Fibroblast of villous mesenchyme (primary cell): Measurements from ENCODE around the gene SPATA13. TPM values are rescaled to one million over a fixed set of nuclear protein-coding genes. Genes with fewer than 3 reads are reported as not detected.

Experiments used
- DNase-seq: peaks from one replicate; pipeline ENCODE4 v3.0.0-alpha.2; 2010; ENCODE audit warnings: low read depth
- H3K4me3 ChIP-seq: 2 replicates; pipeline ENCODE4 v1.5.1; 2011; ENCODE audit warnings: low read depth, mild to moderate bottlenecking, low read length
- total RNA-seq: library from RNA; depleted of rRNA; stranded (reverse); fragments of >200 nt; gene quantifications from 2 replicates; pipeline ENCODE4 v1.2.3, GENCODE V29; 2012
- TF ChIP-seq, protein P1 (sequence below): IDR thresholded peaks from 2 replicates; pipeline ENCODE4 v1.5.1; 2012; ENCODE audit warnings: low read depth, mild to moderate bottlenecking, low read length; ENCODE audit not compliant: insufficient read depth

The SPATA13 gene
- total RNA-seq, 1 donor, result 19.9 TPM

DNA sequence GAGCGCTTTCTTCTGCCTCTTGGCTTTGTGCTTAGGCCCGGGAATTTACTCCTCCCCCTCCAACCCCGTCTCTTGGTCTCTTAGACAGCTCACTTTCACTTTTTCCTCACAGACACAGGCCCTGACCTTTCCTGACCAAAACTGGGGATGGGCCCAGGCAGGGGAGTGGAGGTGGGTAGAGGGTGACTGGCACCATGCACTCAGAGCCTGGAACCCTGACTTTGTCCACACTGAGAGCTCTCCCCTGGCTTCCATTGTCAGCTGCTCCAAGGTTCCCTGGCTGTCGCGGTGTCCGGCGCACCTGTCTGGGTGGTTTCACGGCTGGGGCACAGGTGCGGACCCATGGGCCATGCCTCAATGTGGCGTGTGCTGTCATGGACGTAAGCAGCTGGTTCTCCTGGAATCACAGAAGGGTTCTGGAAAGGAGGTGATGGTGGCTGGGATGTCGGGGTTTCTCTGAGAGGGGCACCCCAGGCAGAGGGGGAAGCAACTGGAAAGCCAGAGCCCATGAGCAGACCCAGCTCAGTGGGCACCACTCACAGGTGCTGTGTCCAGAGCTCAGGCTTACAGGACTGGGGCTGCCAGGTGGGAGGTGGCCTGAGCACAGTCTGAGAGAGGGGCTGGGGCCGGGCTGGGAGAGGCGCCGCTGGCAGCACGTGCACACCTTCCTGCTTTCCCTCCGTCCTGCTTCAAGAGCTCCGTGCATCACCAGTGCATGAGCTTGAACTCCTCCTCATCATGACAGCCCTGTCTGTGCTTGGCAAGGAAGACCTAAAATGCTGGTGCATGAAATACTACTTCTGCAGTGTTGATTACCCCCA lies 120.9 kb downstream of the SPATA13 start:
- no peak for DNase-seq
- H3K4me3 ChIP-seq, result no peak overlapping the region
- TF ChIP-seq, protein P1, sequence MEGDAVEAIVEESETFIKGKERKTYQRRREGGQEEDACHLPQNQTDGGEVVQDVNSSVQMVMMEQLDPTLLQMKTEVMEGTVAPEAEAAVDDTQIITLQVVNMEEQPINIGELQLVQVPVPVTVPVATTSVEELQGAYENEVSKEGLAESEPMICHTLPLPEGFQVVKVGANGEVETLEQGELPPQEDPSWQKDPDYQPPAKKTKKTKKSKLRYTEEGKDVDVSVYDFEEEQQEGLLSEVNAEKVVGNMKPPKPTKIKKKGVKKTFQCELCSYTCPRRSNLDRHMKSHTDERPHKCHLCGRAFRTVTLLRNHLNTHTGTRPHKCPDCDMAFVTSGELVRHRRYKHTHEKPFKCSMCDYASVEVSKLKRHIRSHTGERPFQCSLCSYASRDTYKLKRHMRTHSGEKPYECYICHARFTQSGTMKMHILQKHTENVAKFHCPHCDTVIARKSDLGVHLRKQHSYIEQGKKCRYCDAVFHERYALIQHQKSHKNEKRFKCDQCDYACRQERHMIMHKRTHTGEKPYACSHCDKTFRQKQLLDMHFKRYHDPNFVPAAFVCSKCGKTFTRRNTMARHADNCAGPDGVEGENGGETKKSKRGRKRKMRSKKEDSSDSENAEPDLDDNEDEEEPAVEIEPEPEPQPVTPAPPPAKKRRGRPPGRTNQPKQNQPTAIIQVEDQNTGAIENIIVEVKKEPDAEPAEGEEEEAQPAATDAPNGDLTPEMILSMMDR, result no peak

DNA sequence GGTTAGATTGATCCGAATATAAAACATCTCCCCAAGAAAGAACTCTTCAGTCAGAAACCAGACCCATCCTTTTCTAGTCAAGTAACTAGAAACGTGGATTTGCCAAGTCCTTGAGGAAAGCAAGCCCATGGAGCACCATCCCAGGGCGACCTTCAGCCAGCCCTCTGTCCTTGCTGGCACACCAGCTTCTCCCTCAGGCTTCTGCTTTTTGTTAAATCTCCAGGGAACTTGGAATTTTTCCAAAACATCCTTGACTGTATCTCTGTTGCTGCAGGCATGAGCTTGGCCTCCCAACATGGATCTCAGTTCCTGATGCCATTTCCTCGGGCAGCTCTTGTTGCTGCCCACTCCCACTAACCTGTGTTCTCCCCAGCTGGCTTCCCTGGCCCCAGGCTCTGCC lies 121.7 kb downstream of the SPATA13 start:
- TF ChIP-seq, protein P1, result no peak
- DNase-seq, result no peak
- H3K4me3 ChIP-seq, result no peak overlapping the region

GRCh38 chr13:24284889-24285565 lies 124.5 kb downstream of the SPATA13 start:
- DNase-seq, result no peak
- TF ChIP-seq, protein P1, result no peak
- no peak overlapping the region for H3K4me3 ChIP-seq

GRCh38 chr13:24286624-24287023 lies 126.1 kb downstream of the SPATA13 start:
- DNase-seq, result no peak
- TF ChIP-seq, protein P1, result no peak
- no peak overlapping the region for H3K4me3 ChIP-seq

- TF ChIP-seq, protein P1, result no peak
- no peak for DNase-seq
- H3K4me3 ChIP-seq, result no peak overlapping the region
Observed at GRCh38 chr13:24287748-24288287, 127.3 kb downstream of the SPATA13 start.

DNA sequence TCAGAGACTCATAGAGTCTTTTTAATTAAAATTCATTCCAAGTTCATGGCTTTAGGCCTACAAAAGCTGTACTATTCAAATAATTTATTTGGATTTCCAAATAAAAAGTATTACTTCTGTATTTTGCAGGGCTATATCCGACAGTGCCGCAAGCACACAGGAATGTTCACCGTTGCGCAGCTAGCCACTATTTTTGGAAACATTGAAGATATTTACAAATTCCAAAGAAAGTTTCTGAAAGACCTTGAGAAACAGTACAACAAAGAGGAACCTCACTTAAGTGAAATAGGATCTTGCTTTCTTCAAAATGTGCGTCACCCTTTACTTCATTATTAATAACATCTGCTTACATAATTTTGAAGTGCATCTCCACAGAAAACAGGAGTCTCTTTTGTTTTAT lies 128.3 kb downstream of the SPATA13 start:
- peak; percentile 85 for DNase-seq
- H3K4me3 ChIP-seq, result no peak overlapping the region
- TF ChIP-seq, protein P1, result no peak
